HCT116 (cell line): ENCODE data around the gene EFCAB12. TPM values are rescaled to one million over a fixed set of nuclear protein-coding genes. Genes with fewer than 3 reads are reported as not detected.

Source experiments
- ATAC-seq: fragments of 200-7000 bp; cut with Tn5 transposase; 2 replicates; pipeline ENCODE4 v1.9.1; 2020; ENCODE audit warnings: mild to moderate bottlenecking, moderate library complexity
- BruUV-seq: library from RNA; stranded (reverse); fragments of 400-500 nt; replicated peaks from 2 replicates; lab custom pipeline; 2021; lab: Mats Ljungman, UMichigan
- CTCF ChIA-PET: fragments of 300-600 bp; sonication (Branson Sonifier 250); formaldehyde crosslinking; loops from one replicate; lab custom pipeline; 2021; ENCODE audit warnings: antibody characterized with exemption; lab: Charles Lee
- POLR2A ChIA-PET: fragments of 300-600, 350-600 bp; sonication (Branson Sonifier 250); formaldehyde crosslinking; loops from one replicate; lab custom pipeline; 2021; ENCODE audit warnings: antibody characterized with exemption; lab: Charles Lee
- RAD21 ChIA-PET, 2 experiments: fragments of 300-600 bp; sonication (Branson Sonifier 250); formaldehyde crosslinking; loops; one replicate each; lab custom pipeline; 2023; ENCODE audit warnings: low total read pairs in 2 of 2; ENCODE audit not compliant: uncharacterized antibody in 2 of 2, unreplicated experiment in 2 of 2, low non-redundant PET in 1 of 2; lab: Charles Lee
- DNase-seq: peaks from one replicate; pipeline ENCODE4 v3.0.0-alpha.2; 2010; ENCODE audit warnings: low read depth, low spot score
- H2AFZ ChIP-seq: fragments of 200-600 bp; shearing (Covaris generic), sonication (generic); 2 replicates; pipeline ENCODE4 v1.6.1; 2017; ENCODE audit warnings: low read depth, mixed run types, mixed read lengths, antibody characterized with exemption, low read length; ENCODE audit not compliant: poor library complexity, severe bottlenecking
- H3K27ac ChIP-seq: 2 replicates; pipeline ENCODE4 v1.5.1; 2012; ENCODE audit warnings: low read depth, low read length
- H3K27me3 ChIP-seq: fragments of 200-600 bp; sonication (generic); 2 replicates; pipeline ENCODE4 v1.6.1; 2016; ENCODE audit warnings: mixed run types, low read length, mixed read lengths; ENCODE audit not compliant: insufficient read depth
- H3K36me3 ChIP-seq, 2 experiments: fragments of 200-500 bp in 1 of 2; fragments of 200-600 bp in 1 of 2; sonication (Bioruptor generic) in 1 of 2; sonication (generic) in 1 of 2; 2 replicates each; pipeline versions ENCODE4 v1.5.1 to v1.6.1; 2014 to 2016; ENCODE audit warnings: low read length in 2 of 2, inconsistent platforms in 1 of 2, mixed read lengths in 1 of 2, mixed run types in 1 of 2; ENCODE audit not compliant: insufficient read depth in 2 of 2, control insufficient read depth in 1 of 2
- H3K4me1 ChIP-seq, 2 experiments: fragments of 200-600 bp in 1 of 2; sonication (generic) in 1 of 2; 2 replicates each; pipeline versions ENCODE4 v1.5.1 to v1.6.1; 2012 to 2017; ENCODE audit warnings: low read length in 2 of 2, inconsistent platforms in 1 of 2, mild to moderate bottlenecking in 1 of 2, mixed read lengths in 1 of 2, mixed run types in 1 of 2, moderate library complexity in 1 of 2; ENCODE audit not compliant: insufficient read depth in 2 of 2, control insufficient read depth in 1 of 2
- H3K4me2 ChIP-seq: fragments of 200-600 bp; sonication (generic); 2 replicates; pipeline ENCODE4 v1.6.1; 2017; ENCODE audit warnings: mixed run types, low read length, mixed read lengths
- H3K4me3 ChIP-seq, 2 experiments: fragments of 200-600 bp in 1 of 2; sonication (generic) in 1 of 2; replicated peaks in 1 of 2; 2 replicates each; pipeline ENCODE4 v1.5.1; 2011 to 2016; ENCODE audit warnings: low read length in 2 of 2, control low read depth in 1 of 2, low read depth in 1 of 2, mild to moderate bottlenecking in 1 of 2, mixed read lengths in 1 of 2, mixed run types in 1 of 2
- H3K79me2 ChIP-seq: fragments of 200-600 bp; sonication (generic); 2 replicates; pipeline ENCODE4 v1.6.1; 2017; ENCODE audit warnings: mild to moderate bottlenecking, mixed run types, low read length, moderate library complexity, mixed read lengths; ENCODE audit not compliant: insufficient read depth
- H3K9ac ChIP-seq: fragments of 200-600 bp; sonication (generic); 2 replicates; pipeline ENCODE4 v1.6.1; 2016; ENCODE audit warnings: low read length, mixed read lengths
- H3K9me2 ChIP-seq: fragments of 200-600 bp; sonication (generic), shearing (Covaris generic); 2 replicates; pipeline ENCODE4 v1.6.1; 2017; ENCODE audit warnings: mixed run types, mild to moderate bottlenecking, moderate library complexity; ENCODE audit not compliant: insufficient read depth
- H3K9me3 ChIP-seq, 2 experiments: fragments of 200-500 bp in 1 of 2; fragments of 200-600 bp in 1 of 2; sonication (Bioruptor generic) in 1 of 2; sonication (generic) in 1 of 2; 2 replicates each; pipeline ENCODE4 v1.6.1; 2014 to 2017; ENCODE audit warnings: low read length in 2 of 2, mixed read lengths in 2 of 2, inconsistent platforms in 1 of 2, low read depth in 1 of 2, mild to moderate bottlenecking in 1 of 2, mixed run types in 1 of 2, moderate library complexity in 1 of 2; ENCODE audit not compliant: control insufficient read depth in 1 of 2, insufficient read depth in 1 of 2
- H4K20me1 ChIP-seq: fragments of 200-600 bp; sonication (generic), shearing (Covaris generic); 2 replicates; pipeline ENCODE4 v1.6.1; 2017; ENCODE audit warnings: mixed run types, mild to moderate bottlenecking, moderate library complexity; ENCODE audit not compliant: insufficient read depth
- CBX3 ChIP-seq: IDR thresholded peaks from 2 replicates; pipeline ENCODE4 v1.6.1; 2012; ENCODE audit warnings: low read depth
- EGR1 ChIP-seq: IDR thresholded peaks from 2 replicates; pipeline ENCODE4 v1.6.1; 2012; ENCODE audit warnings: low read depth
- ELF1 ChIP-seq: IDR thresholded peaks from 2 replicates; pipeline ENCODE4 v1.6.1; 2012; ENCODE audit warnings: low read depth, borderline replicate concordance
- EZH2phosphoT487 ChIP-seq: fragments of 200-600 bp; IDR thresholded peaks from 2 replicates; pipeline ENCODE4 v1.6.1; 2018; ENCODE audit warnings: antibody characterized with exemption, borderline replicate concordance
- FOSL1 ChIP-seq: IDR thresholded peaks from 2 replicates; pipeline ENCODE4 v1.6.1; 2012; ENCODE audit warnings: low read depth
- JUND ChIP-seq: IDR thresholded peaks from 2 replicates; pipeline ENCODE4 v1.6.1; 2012
- POLR2AphosphoS5 ChIP-seq: IDR thresholded peaks from 2 replicates; pipeline ENCODE4 v1.6.1; 2011; ENCODE audit warnings: mild to moderate bottlenecking, low read depth, low read length, moderate library complexity
- RAD21 ChIP-seq: IDR thresholded peaks from 2 replicates; pipeline ENCODE4 v1.6.1; 2012; ENCODE audit warnings: low read depth, mild to moderate bottlenecking
- REST ChIP-seq: IDR thresholded peaks from 2 replicates; pipeline ENCODE4 v1.6.1; 2012; ENCODE audit warnings: low read depth
- SIN3A ChIP-seq: IDR thresholded peaks from 2 replicates; pipeline ENCODE4 v1.6.1; 2012; ENCODE audit warnings: low read depth
- SP1 ChIP-seq: IDR thresholded peaks from 2 replicates; pipeline ENCODE4 v1.6.1; 2012; ENCODE audit warnings: low read depth
- SRF ChIP-seq: IDR thresholded peaks from 2 replicates; pipeline ENCODE4 v1.6.1; 2012; ENCODE audit warnings: low read depth
- TCF7L2 ChIP-seq: IDR thresholded peaks from 2 replicates; pipeline ENCODE4 v1.7.0; 2011; ENCODE audit warnings: borderline replicate concordance, inconsistent platforms; ENCODE audit not compliant: insufficient read depth, insufficient read length; ENCODE audit errors: extremely low read depth
- intact Hi-C: fragments of 100-400 bp; cut with micrococcal nuclease; formaldehyde crosslinking; loops from 2 replicates; pipeline ENCODE4 v1.10.0; 2022
- total RNA-seq: library from RNA; stranded (reverse); gene quantifications from one replicate; pipeline ENCODE4 v1.2.1, GENCODE V29; 2021; ENCODE audit not compliant: unreplicated experiment
- TF ChIP-seq, protein P1 (sequence below): IDR thresholded peaks from 2 replicates; pipeline ENCODE4 v1.6.1; 2011; ENCODE audit warnings: mild to moderate bottlenecking, low read length, moderate library complexity; ENCODE audit not compliant: insufficient replicate concordance; ENCODE audit errors: extremely low read depth

EFCAB12 gene
- total RNA-seq, 1 experiment from 2014 or later, result 0.42 TPM

- no peaks in the 10 kb centered on the region for H4K20me1 ChIP-seq
- no peaks in the 10 kb centered on the region for H3K9me2 ChIP-seq
- H3K27ac ChIP-seq, result no peak overlapping the region
- no peak overlapping the region for H3K4me3 ChIP-seq
- ChIA-PET POLR2A (interaction anchor here (0.6 kb wide), 1 partner anchor 1265 kb away, joined by 3 read pairs; no protein-coding TSS in a partner anchor), CTCF (no interaction called here), RAD21 (no interaction called here)
- H3K79me2 ChIP-seq, result no peaks in the 10 kb centered on the region
- no peak overlapping the region for H3K9ac ChIP-seq
- ATAC-seq (no peak), DNase-seq (no peak)
- no peaks in the 10 kb centered on the region for H3K9me3 ChIP-seq
- no peaks in the 10 kb centered on the region for H3K36me3 ChIP-seq
- peaks cover 0 to 6% of the 10 kb centered on the region in 2 experiments; a peak in 2 of 4 replicates for H3K4me1 ChIP-seq
- H2AFZ ChIP-seq, result no peak overlapping the region
- TF ChIP-seq SP1 (no peak), EZH2phosphoT487 (no peak)
- intact Hi-C loops, result no loop called here
- H3K4me2 ChIP-seq, result no peak overlapping the region
- no TSS peak for BruUV-seq
- no peaks in the 10 kb centered on the region for H3K27me3 ChIP-seq
Observed at GRCh38 chr3:129419476-129419875, 9.0 kb downstream of the EFCAB12 start.

DNA sequence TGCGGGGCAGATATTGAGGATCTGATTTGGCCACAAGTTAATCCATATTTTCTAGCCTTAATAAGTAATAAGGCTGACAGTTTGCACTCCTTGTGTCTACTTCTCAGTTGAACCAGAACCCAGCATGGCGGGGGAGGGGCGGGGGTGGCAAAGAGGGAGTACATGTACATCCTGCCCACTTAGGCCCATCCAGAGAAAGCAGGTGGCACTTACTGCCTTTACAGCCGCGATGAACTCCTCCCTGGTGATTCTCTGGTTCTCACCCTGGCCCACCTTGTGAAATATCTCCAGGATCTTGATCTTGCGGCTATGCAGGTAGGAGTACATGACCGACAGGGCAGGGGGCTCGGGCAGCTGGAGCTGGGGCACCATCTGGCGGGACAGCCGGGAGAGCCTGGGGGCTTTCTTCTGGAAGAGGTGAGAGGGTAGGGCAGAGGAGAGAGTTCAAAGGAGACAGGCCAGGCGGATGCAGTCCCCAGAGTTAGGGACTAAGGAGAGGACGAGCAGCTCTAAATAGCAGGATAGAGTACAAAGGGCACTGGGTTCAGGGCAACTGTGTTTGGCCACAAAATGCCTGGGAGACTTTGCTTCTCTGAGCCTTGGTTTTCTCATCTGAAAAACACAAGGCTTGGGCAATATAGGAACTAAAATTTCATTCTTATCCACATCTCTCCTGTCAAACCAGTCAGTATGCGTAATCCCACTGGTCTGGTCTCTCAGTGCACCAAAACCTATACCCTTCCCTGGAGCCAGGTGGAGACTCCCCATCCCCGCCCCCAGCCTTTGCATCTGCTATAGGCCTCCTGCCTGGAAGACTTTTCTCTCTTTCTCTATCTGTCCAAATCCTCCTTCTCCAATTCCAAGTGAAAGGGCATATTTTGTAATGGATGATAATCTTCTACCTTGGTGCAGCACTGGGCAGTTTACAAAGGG, 10.1 kb downstream of the EFCAB12 start:
- ChIA-PET CTCF (no interaction called here), RAD21 (no interaction called here), POLR2A (no interaction called here)
- no peaks in the 10 kb centered on the region for H3K79me2 ChIP-seq
- no peaks in the 10 kb centered on the region for H3K36me3 ChIP-seq
- no peak overlapping the region for H3K4me2 ChIP-seq
- intact Hi-C loops, result no loop called here
- no peak overlapping the region for H3K9ac ChIP-seq
- H3K27me3 ChIP-seq, result peaks cover 3% of the 10 kb centered on the region; the same call in 1 of the 2 replicates
- H4K20me1 ChIP-seq, result no peaks in the 10 kb centered on the region
- H3K9me3 ChIP-seq, result no peaks in the 10 kb centered on the region
- no peak for ATAC-seq
- peaks cover 0 to 5% of the 10 kb centered on the region in 2 experiments; a peak in 1 of 4 replicates for H3K4me1 ChIP-seq
- H3K9me2 ChIP-seq, result no peaks in the 10 kb centered on the region
- no peak overlapping the region for H3K27ac ChIP-seq
- no TSS peak for BruUV-seq
- DNase-seq, result no peak
- no peak overlapping the region for H2AFZ ChIP-seq
- H3K4me3 ChIP-seq, result no peak overlapping the region
- TF ChIP-seq JUND, result no peak
- TF ChIP-seq TCF7L2, result no peak
- no peak for TF ChIP-seq REST
- TF ChIP-seq RAD21, result no peak
- TF ChIP-seq EGR1, result no peak
- no peak for TF ChIP-seq POLR2AphosphoS5
- TF ChIP-seq SIN3A, result no peak
- TF ChIP-seq EZH2phosphoT487, result no peak
- TF ChIP-seq SP1, result no peak
- TF ChIP-seq, protein P1, sequence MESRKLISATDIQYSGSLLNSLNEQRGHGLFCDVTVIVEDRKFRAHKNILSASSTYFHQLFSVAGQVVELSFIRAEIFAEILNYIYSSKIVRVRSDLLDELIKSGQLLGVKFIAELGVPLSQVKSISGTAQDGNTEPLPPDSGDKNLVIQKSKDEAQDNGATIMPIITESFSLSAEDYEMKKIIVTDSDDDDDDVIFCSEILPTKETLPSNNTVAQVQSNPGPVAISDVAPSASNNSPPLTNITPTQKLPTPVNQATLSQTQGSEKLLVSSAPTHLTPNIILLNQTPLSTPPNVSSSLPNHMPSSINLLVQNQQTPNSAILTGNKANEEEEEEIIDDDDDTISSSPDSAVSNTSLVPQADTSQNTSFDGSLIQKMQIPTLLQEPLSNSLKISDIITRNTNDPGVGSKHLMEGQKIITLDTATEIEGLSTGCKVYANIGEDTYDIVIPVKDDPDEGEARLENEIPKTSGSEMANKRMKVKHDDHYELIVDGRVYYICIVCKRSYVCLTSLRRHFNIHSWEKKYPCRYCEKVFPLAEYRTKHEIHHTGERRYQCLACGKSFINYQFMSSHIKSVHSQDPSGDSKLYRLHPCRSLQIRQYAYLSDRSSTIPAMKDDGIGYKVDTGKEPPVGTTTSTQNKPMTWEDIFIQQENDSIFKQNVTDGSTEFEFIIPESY, result no peak
- no peak for TF ChIP-seq SRF
- TF ChIP-seq CBX3, result no peak
- no peak for TF ChIP-seq FOSL1
- TF ChIP-seq ELF1, result no peak
